ENCODE measurements around the gene ZNF808.
"Not testable (repeated sequence)": the region's sequence is repeated elsewhere in the genome, so short reads cannot be mapped to it uniquely, and the experiment has no call there.

Gene ZNF808

DNA sequence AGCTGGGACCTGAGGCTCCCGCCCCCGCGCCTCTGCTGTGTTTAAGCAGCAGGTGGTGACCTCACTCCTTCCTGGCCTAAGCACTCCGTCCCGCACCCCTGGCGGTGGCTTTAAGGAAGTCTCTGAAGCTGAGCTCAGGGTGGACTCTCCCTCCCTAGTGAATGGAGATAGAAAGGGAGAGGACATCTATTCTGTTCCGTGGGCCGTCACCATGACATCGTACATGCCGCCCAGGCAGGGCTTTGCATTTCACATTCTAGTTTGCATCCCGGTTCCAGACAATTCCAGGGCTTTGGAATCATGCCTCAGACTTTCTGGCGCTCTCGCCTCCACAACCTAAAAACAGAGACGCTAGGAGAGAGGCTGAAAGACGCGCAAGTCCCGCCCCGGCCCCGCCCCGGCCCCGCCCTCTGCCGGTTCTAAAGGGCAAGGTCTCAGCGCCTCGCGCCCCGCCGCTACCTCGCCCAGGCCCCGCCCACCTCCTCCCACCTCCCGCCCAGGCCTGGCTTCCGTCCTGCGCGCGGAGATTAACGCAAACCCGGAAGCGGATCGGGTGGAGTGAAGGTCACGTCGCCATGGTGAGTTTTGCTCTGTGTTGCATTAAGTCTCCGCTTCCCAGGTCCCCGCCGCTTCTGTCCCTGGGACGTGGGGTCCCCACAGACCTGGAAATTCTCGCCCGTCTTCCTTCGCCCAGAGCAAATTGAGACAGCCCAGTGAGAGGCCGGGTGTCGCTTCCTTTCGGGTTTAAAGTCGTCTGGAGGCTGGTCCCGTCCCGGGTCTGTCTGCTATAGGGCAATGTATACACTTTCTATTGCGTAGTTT, at the start of gene ZNF808:
Gene ZNF808, plus strand, starts transcription at position 535 of the 822 bp plus-strand sequence. CDS start 15,617 bp downstream, outside the sequence.
- DNase-seq: peak; percentile 96

DNA sequence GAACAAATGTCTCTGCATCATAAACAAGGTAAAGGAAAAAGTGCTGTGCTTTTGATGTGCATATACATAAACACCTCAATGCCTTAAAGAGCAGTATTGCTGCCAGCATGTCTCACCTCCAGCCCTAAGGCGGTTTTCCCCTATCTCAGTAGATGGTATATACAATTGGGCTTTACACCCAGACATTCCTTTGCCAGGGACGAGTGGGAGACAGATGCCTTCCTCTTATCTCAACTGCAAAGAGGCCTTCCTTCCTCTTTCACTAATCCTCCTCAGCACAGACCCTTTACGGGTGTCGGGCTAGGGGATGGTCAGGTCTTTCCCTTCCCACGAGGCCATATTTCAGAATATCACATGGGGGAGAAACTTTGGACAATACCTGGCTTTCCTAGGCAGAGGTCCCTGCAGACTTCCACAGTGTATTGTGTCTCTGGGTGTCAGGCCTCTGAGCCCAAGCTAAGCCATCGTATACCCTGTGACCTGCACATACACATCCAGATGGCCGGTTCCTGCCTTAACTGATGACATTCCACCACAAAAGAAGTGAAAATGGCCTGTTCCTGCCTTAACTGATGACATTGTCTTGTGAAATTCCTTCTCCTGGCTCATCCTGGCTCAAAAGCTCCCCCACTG, 43.2 kb upstream of the ZNF808 start:
- not testable (repeated sequence) for DNase-seq

- DNase-seq: not testable (repeated sequence)
Observed at GRCh38 chr19:52485064-52485463, 42.4 kb upstream of the ZNF808 start.

- not testable (repeated sequence) for DNase-seq
Observed at GRCh38 chr19:52485561-52486240, 41.8 kb upstream of the ZNF808 start.

- no peak for DNase-seq
Observed at GRCh38 chr19:52492201-52492993, 35.1 kb upstream of the ZNF808 start.

GRCh38 chr19:52492994-52493470, 34.4 kb upstream of the ZNF808 start:
- no peak for DNase-seq

- DNase-seq: no peak
Observed at GRCh38 chr19:52494518-52494917, 33.0 kb upstream of the ZNF808 start.

DNA sequence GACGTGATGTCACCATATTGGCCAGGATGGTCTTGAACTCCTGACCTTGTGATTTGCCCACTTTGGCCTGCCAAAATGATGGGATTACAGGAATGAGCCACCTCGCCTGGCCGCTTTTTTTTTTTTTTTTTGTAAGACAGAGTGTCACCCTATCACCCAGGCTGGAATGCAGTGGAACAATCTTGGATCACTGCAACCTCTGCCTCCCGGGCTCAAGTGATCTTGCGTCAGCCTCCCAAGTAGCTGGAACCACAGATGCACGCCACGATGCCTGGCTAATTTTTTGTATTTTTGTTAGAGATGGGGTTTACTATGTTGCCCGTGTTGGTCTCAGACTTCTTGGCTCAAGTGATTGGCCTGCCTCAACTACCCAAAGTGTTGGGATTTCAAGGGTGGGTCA, 28.9 kb upstream of the ZNF808 start:
- no peak for DNase-seq

DNA sequence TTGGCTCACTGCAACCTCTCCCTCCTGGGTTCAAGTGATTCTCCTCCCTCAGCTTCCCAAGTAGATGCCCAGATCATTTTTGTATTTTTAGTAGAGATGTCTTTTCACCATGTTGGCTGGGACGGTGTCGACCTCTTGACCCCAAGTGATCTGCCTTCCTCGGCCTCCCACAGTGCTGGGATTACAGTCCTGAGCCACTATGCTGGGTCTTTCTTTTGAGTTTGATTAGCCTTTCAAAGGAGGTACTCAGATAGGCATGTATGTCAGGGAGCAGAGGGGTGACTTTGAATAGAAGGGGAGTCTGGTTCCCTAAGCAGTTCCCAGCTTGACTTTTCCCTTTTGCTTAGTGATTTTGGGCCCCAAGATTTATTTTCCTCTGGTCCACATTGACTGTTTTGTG, 27.0 kb upstream of the ZNF808 start:
- not testable (repeated sequence) for DNase-seq

DNA sequence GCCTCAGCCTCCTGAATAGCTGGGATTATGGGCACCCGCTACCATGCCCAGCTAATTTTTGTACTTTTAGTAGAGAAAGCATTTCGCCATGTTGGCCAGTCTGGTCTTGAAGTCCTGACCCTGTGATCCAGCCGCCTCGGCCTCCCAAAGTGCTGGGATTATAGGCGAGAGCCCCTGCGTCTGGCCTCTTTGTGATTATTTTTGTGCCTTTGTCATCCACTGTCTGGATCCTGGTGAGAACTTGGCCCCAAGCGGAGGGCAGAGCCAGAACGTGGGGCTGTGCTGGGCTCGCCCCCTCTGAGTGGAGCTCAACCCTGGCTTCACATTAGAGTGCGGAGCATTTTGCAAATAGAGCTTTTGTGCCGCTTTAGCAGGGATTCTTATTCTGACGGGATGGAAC, 26.5 kb upstream of the ZNF808 start:
- not testable (repeated sequence) for DNase-seq

DNA sequence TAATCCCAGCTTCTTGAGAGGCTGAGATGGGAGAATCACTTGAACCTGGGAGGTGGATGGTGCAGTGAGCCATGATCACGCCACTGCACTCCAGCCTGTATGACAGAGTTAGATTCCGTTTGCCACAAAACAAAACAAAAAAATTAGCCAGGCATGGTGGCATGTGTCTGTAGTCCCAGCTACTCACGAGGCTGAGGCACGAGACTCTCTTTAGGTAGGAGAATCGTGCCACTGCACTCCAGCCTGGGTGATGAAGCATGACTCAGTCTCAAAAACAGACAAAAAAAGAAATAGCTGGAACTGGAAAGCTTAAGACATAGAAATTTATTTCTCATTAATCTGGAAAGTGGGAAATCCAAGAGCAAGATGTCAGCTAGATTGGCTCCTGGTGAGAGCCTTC, 20.2 kb upstream of the ZNF808 start:
- DNase-seq: no peak

DNA sequence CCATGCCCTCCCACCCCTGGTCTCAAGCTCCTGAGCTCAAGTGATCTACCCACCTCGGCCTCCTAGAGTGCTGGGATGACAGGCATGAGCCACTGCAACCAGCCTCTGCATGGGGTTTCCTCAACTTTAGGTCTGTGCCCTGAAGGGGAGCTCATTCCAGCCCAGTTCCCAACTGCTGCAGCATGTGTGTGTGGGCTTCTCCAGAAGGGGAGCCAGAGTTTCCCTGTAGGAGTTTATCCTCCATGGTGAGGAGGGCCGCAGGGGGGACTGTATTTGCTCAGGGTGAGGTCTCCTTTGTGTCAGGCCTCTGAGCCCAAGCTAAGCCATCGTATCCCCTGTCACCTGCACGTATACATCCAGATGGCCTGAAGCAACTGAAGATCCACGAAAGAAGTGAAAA, 11.3 kb upstream of the ZNF808 start:
- no peak for DNase-seq

GRCh38 chr19:52518646-52519045, 8.8 kb upstream of the ZNF808 start:
- no peak for DNase-seq

DNA sequence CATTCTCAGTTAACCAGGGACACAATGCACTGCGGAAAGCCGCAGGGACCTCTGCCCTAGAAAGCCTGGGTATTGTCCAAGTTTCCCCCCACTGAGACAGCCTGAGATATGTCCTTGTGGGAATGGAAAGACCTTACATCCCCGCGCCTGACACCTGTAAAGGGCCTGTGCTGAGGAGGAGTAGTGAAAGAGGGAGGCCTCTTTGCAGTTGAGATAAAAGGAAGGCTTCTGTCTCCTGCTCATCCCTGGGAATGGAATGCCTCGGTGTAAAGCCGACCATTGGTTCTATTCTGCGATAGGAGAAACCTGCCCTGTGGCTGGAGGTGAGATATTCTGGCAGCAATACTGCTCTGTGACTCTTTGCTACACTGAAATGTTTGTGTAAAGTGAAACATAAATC, 8.3 kb upstream of the ZNF808 start:
- not testable (repeated sequence) for DNase-seq

DNA sequence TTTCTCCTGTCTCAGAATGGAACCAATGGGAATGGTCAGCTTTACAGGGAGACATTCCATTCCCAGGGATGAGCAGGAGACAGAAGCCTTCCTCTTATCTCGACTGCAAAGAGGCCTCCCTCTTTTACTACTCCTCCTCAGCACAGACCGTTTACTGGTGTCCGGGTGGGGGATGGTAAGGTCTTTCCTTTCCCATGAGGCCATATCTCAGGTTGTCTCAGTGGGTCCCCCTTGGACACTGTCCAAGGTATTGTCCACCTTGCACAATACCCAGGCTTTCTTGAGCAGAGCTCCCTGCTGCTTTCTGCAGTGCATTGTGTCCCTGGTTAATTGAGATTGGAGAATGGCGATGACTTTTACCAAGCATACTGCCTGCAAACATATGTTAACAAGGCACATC, 7.5 kb upstream of the ZNF808 start:
- DNase-seq: no peak

DNA sequence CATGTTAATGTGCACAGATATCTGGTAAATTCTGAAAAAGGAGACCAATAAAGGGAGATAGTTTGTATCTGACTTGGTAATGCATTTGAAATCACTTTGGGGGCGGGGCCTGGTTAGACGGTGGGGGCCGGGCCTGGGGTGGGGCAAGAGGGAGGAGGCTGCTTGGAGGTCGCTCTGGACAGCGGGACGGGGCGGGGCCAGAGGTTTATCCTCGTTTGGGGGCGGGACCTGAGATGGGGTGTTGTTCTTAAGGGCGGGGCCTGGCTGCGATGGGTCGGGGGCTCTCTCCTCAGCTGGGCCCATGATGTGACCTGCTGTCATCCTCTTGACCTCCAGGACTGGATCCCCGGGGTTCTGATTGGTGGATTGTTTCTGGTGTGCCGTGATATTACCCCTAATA, 4.9 kb upstream of the ZNF808 start:
- no peak for DNase-seq

- no peak for DNase-seq
Observed at GRCh38 chr19:52524086-52524485, 3.4 kb upstream of the ZNF808 start.

DNA sequence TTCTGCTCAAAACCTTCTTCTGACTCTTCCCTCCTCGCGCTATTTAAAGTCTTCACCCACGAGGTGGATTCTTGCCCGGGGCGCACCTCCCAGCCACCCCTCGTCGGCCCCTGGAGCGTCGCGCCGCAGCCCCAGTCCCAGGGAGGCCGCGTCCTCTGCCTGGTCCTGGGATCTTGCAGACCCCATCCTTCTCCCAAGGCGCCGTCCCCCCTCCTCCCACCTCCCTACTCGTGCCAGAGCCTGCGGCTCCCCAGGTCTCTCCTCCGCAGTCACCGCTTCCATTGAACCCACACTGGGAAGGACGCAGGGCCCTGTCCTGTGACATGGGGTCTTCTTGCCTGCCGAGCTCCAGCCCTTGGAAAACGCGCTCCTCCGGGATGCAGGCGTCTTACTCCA, 486 bp downstream of the ZNF808 start:
- no peak for DNase-seq

GRCh38 chr19:52532480-52532879, 5.0 kb downstream of the ZNF808 start:
- DNase-seq: no peak

- no peak for DNase-seq
Observed at GRCh38 chr19:52533901-52534300, 6.4 kb downstream of the ZNF808 start.

DNA sequence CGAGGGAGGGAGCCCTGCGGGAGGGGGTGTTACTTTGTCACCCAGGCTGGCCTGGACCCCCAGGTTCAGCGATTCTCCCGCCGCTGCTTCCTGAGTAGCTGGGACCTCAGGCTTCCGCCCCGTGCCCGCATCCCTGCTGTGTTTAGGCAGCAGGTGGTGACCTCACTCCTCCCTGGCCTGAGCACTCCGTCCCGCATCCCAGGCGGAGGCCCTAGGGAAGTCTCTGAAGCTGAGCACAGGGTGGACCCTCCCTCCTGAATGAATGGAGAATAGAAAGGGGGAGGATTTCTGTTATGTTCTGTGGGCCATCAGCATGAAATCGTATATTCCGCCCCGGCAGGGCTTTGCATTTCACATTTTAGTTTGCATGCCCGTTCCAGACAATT, 7.9 kb downstream of the ZNF808 start:
- DNase-seq: not testable (repeated sequence)

DNA sequence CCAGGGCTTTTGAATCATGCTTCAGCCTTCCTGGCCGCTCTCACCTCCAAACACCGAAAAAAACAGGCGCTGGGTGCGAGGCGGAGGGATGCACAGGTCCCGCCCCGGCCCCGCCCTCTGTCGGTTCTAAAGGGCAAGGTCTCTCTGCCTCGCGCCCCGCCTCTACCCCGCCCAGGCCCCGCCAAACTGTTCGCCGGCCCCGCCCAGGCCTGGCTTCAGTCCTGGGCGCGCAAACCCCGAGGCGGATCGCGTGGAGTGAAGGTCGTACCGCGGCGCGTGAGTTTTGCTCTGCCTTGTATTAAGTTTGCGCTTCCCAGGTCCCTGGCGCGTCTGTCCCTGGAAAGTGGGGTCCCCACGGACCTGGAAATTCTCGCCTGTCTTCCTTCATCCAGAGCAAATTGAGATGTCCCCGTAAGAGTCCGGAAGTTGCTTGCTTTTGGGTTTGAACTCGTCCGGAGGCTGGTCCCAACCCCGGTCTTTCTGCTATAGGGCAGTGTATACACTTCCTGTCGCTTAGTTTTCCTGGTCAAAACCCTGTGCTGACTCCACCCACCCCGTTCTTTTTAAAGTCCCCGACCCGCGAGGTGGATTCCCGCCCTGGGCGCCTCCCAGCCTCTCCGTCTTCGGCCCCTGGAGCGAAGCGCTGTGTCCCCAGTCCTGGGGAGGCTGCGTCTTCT, 8.4 kb downstream of the ZNF808 start:
- peak; percentile 87 for DNase-seq
